H9 (cell line): ENCODE results near the gene TMED8. TPM values are rescaled to one million over a fixed set of nuclear protein-coding genes. Genes with fewer than 3 reads are reported as not detected.
"Not testable (repeated sequence)": the region's sequence is repeated elsewhere in the genome, so short reads cannot be mapped to it uniquely, and the experiment has no call there.

ENCODE experiments used
- DNase-seq: peaks from one replicate; pipeline ENCODE4 v3.0.0-alpha.2; 2017
- H2AFZ ChIP-seq: one replicate; pipeline ENCODE4 v1.6.1; 2013; ENCODE audit warnings: mild to moderate bottlenecking, low read length, control low read depth, moderate library complexity
- H2AK5ac ChIP-seq: 2 replicates; pipeline ENCODE4 v1.6.1; 2013; ENCODE audit warnings: low read length, control low read depth, mixed read lengths; ENCODE audit not compliant: insufficient read length
- H2BK120ac ChIP-seq: one replicate; pipeline ENCODE4 v1.6.1; 2013; ENCODE audit warnings: low read depth, mild to moderate bottlenecking, low read length, control low read depth, inconsistent platforms; ENCODE audit not compliant: poor library complexity, severe bottlenecking
- H2BK12ac ChIP-seq: 2 replicates; pipeline ENCODE4 v1.6.1; 2013; ENCODE audit warnings: low read length, control low read depth, mixed read lengths, low read depth; ENCODE audit not compliant: insufficient read length
- H2BK15ac ChIP-seq: 2 replicates; pipeline ENCODE4 v1.6.1; 2013; ENCODE audit warnings: low read depth, low read length, control low read depth
- H2BK20ac ChIP-seq: one replicate; pipeline ENCODE4 v1.6.1; 2013; ENCODE audit warnings: low read depth, mild to moderate bottlenecking, low read length, control low read depth, inconsistent platforms; ENCODE audit not compliant: poor library complexity, severe bottlenecking
- H2BK5ac ChIP-seq: 2 replicates; pipeline ENCODE4 v1.6.1; 2013; ENCODE audit warnings: low read length, control low read depth, mixed read lengths; ENCODE audit not compliant: insufficient read length
- H3K14ac ChIP-seq: 2 replicates; pipeline ENCODE4 v1.6.1; 2013; ENCODE audit warnings: low read length, control low read depth; ENCODE audit not compliant: insufficient read depth
- H3K18ac ChIP-seq: 2 replicates; pipeline ENCODE4 v1.6.1; 2013; ENCODE audit warnings: low read depth, mild to moderate bottlenecking, mixed read lengths, low read length, control low read depth; ENCODE audit not compliant: insufficient read length
- H3K23ac ChIP-seq: 2 replicates; pipeline ENCODE4 v1.6.1; 2013; ENCODE audit warnings: low read length, control low read depth, mixed read lengths, low read depth; ENCODE audit not compliant: insufficient read length
- H3K23me2 ChIP-seq: 2 replicates; pipeline ENCODE4 v1.6.1; 2013; ENCODE audit warnings: low read depth, mild to moderate bottlenecking, mixed read lengths, low read length, control low read depth; ENCODE audit not compliant: insufficient read length, poor library complexity, severe bottlenecking
- H3K27ac ChIP-seq: 2 replicates; pipeline ENCODE4 v1.5.1; 2013; ENCODE audit warnings: low read length, control low read depth, mixed read lengths, low read depth; ENCODE audit not compliant: insufficient read length
- H3K27me3 ChIP-seq: 2 replicates; pipeline ENCODE4 v1.6.1; 2013; ENCODE audit warnings: low read length, control low read depth, inconsistent platforms; ENCODE audit not compliant: insufficient read depth
- H3K4ac ChIP-seq: 2 replicates; pipeline ENCODE4 v1.6.1; 2013; ENCODE audit warnings: low read depth, mild to moderate bottlenecking, control low read depth, inconsistent platforms, low read length, moderate library complexity
- H3K4me1 ChIP-seq: 2 replicates; pipeline ENCODE4 v1.6.1; 2013; ENCODE audit warnings: low read length, control low read depth, inconsistent platforms; ENCODE audit not compliant: insufficient read depth
- H3K4me2 ChIP-seq: 2 replicates; pipeline ENCODE4 v1.6.1; 2013; ENCODE audit warnings: low read length, control low read depth, mixed read lengths; ENCODE audit not compliant: insufficient read length, insufficient read depth
- H3K56ac ChIP-seq: 2 replicates; pipeline ENCODE4 v1.6.1; 2013; ENCODE audit warnings: low read depth, mild to moderate bottlenecking, mixed read lengths, low read length, control low read depth; ENCODE audit not compliant: insufficient read length
- H3K79me1 ChIP-seq: 2 replicates; pipeline ENCODE4 v1.6.1; 2013; ENCODE audit warnings: low read depth, mild to moderate bottlenecking, moderate library complexity, low read length, control low read depth, inconsistent platforms; ENCODE audit not compliant: insufficient read depth, poor library complexity, severe bottlenecking
- H3K79me2 ChIP-seq: 2 replicates; pipeline ENCODE4 v1.6.1; 2013; ENCODE audit warnings: low read length, control low read depth, inconsistent platforms; ENCODE audit not compliant: insufficient read depth
- H3K9ac ChIP-seq: 2 replicates; pipeline ENCODE4 v1.6.1; 2013; ENCODE audit warnings: low read length, control low read depth, mixed read lengths; ENCODE audit not compliant: insufficient read length; ENCODE audit errors: extremely low read depth
- H3K9me3 ChIP-seq: one replicate; pipeline ENCODE4 v1.6.1; 2013; ENCODE audit warnings: low read depth, low read length, inconsistent platforms; ENCODE audit not compliant: control insufficient read depth
- H3T11ph ChIP-seq: one replicate; pipeline ENCODE4 v1.6.1; 2013; ENCODE audit warnings: mild to moderate bottlenecking, low read length, control low read depth, inconsistent platforms
- H4K20me1 ChIP-seq: one replicate; pipeline ENCODE4 v1.6.1; 2013; ENCODE audit not compliant: control insufficient read depth, insufficient read length, insufficient read depth
- H4K5ac ChIP-seq: 2 replicates; pipeline ENCODE4 v1.6.1; 2013; ENCODE audit warnings: low read depth, mild to moderate bottlenecking, mixed read lengths, low read length, control low read depth; ENCODE audit not compliant: insufficient read length
- H4K8ac ChIP-seq: replicated peaks from 2 replicates; pipeline ENCODE4 v1.6.1; 2013; ENCODE audit warnings: low read length, control low read depth, mixed read lengths, low read depth; ENCODE audit not compliant: insufficient read length
- H4K91ac ChIP-seq: 2 replicates; pipeline ENCODE4 v1.6.1; 2013; ENCODE audit warnings: low read depth, mild to moderate bottlenecking, moderate library complexity, mixed read lengths, low read length, control low read depth; ENCODE audit not compliant: insufficient read length
- H3K27ac Mint-ChIP-seq, 3 experiments: 2 replicates in 2 of 3; 3 replicates in 1 of 3; pipeline ENCODE4 v1.8.0; 2020 to 2021; ENCODE audit warnings: mixed read lengths in 3 of 3, mild to moderate bottlenecking in 1 of 3, moderate library complexity in 1 of 3
- H3K27me3 Mint-ChIP-seq: 2 replicates; pipeline ENCODE4 v1.8.0; 2021; ENCODE audit warnings: low read depth, mild to moderate bottlenecking, moderate library complexity, mixed read lengths
- H3K36me3 Mint-ChIP-seq, 3 experiments: 2 replicates in 2 of 3; 3 replicates in 1 of 3; pipeline ENCODE4 v1.8.0; 2020 to 2021; ENCODE audit warnings: low read depth in 3 of 3, mixed read lengths in 3 of 3; ENCODE audit not compliant: insufficient read depth in 1 of 3
- H3K4me1 Mint-ChIP-seq, 2 experiments: 2 replicates each; pipeline ENCODE4 v1.8.0; 2020; ENCODE audit warnings: mixed read lengths in 2 of 2
- H3K4me3 Mint-ChIP-seq, 2 experiments: 2 replicates in 1 of 2; 3 replicates in 1 of 2; pipeline ENCODE4 v1.8.0; 2020 to 2021; ENCODE audit warnings: mild to moderate bottlenecking in 2 of 2, mixed read lengths in 2 of 2, moderate library complexity in 1 of 2
- H3K9me3 Mint-ChIP-seq, 2 experiments: 2 replicates in 1 of 2; 3 replicates in 1 of 2; pipeline ENCODE4 v1.8.0; 2020; ENCODE audit warnings: mild to moderate bottlenecking in 2 of 2, mixed read lengths in 2 of 2, moderate library complexity in 1 of 2
- CTCF ChIP-seq: fragments of 200-600 bp; sonication (generic); conservative IDR thresholded peaks from 3 replicates; pipeline ENCODE4 v1.8.0; 2021; ENCODE audit warnings: antibody characterized with exemption, mild to moderate bottlenecking
- WGBS: extraction: QIAGEN DNeasy Blood & Tissue Kit; methylation state at CpG from one replicate; pipeline ENCODE4 v1.1.7; 2013; ENCODE audit warnings: missing lambda C conversion rate, low lambda C conversion rate, mixed read lengths; ENCODE audit not compliant: insufficient read length; ENCODE audit errors: extremely low coverage; 5-methylcytosine and 5-hydroxymethylcytosine counted together
- total RNA-seq: library from RNA; stranded (reverse); gene quantifications from 2 replicates; pipeline ENCODE4 v1.2.1, GENCODE V29; 2021

TMED8 gene
- total RNA-seq, 1 experiment from 2014 or later: 9.5 TPM

DNA sequence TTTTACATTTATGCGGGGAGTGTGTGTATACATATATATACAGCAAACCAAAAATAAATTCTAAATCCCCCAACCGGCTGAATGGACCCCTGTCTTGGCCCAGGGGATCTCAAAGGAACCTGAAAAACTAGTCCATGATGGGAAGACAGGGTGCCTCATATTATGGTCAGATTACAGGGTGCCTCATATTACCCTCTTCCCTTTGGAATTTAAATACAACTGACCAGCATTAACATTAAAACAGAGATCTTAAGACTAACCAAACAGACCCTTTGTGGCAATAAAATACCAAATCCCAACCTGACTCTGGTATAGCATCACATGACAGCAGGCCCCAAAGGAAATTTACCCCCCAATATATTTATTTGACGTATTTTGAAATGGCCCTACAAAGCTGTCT is 39.0 kb downstream of the TMED8 start:
- H4K8ac ChIP-seq: no peak overlapping the region
- Mint-ChIP-seq H3K4me1 (peaks cover 61 to 71% of the 10 kb centered on the region in 2 experiments), H3K9me3 (no peaks in the 10 kb centered on the region), H3K27ac (peak overlapping the region; percentile 62 to 99 (median 91)), H3K4me3 (peak overlapping the region; percentile 19 to 52; a peak in 2 of 5 replicates), H3K36me3 (peaks cover 14 to 23% (median 17%) of the 10 kb centered on the region in 3 experiments), H3K27me3 (no peaks in the 10 kb centered on the region)
- H2BK20ac ChIP-seq: no peak overlapping the region
- H3K27ac ChIP-seq: no peak overlapping the region
- no peak overlapping the region for H4K5ac ChIP-seq
- H3K23me2 ChIP-seq: no peaks in the 10 kb centered on the region
- no peaks in the 10 kb centered on the region for H3K79me2 ChIP-seq
- H4K20me1 ChIP-seq: no peaks in the 10 kb centered on the region
- H2AK5ac ChIP-seq: no peak overlapping the region
- no CpG with 5 or more reads among the region's 3 CpGs for WGBS
- H3T11ph ChIP-seq: no peak overlapping the region
- H4K91ac ChIP-seq: no peak overlapping the region
- no peak for TF ChIP-seq CTCF
- no peaks in the 10 kb centered on the region for H3K9me3 ChIP-seq
- no peak overlapping the region for H3K9ac ChIP-seq
- no peak overlapping the region for H2BK12ac ChIP-seq
- no peak overlapping the region for H3K23ac ChIP-seq
- no peak for DNase-seq
- no peak overlapping the region for H2BK15ac ChIP-seq
- H3K4ac ChIP-seq: no peak overlapping the region
- H3K4me1 ChIP-seq: peaks cover 12% of the 10 kb centered on the region; the same call in 1 of the 2 replicates
- H2BK120ac ChIP-seq: no peak overlapping the region
- H3K79me1 ChIP-seq: no peaks in the 10 kb centered on the region
- H3K27me3 ChIP-seq: no peaks in the 10 kb centered on the region
- H3K14ac ChIP-seq: no peak overlapping the region
- H3K56ac ChIP-seq: no peak overlapping the region
- H2BK5ac ChIP-seq: no peak overlapping the region
- no peak overlapping the region for H2AFZ ChIP-seq
- H3K4me2 ChIP-seq: peak overlapping the region; percentile 12
- no peak overlapping the region for H3K18ac ChIP-seq

DNA sequence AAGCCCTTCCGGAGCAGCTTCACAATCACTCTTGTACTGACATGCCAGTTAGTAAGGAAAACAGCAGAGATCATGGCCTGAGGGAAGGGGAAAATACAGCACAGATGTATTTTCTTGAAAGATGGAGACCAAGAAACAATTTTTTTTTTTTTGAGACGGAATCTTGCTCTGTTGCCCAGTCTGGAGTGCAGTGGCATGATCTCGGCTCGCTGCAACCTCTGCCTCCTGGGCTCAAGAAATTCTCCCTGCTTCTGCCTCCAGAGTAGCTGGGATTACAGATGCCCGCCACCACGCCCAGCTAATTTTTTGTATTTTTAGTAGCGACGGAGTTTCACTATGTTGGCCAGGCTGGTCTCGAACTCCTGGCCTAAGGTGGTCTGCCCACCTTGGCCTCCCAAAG is 39.6 kb downstream of the TMED8 start:
- Mint-ChIP-seq H3K36me3 (peaks cover 12 to 20% (median 14%) of the 10 kb centered on the region in 3 experiments), H3K4me3 (0 out of 5 replicates have a peak overlapping the region, but pooled peaks of 1 of the 2 experiments have one; percentile 7), H3K27ac (peak overlapping the region; percentile 62 to 99 (median 91); a peak in 6 of 7 replicates), H3K4me1 (peaks cover 55 to 65% of the 10 kb centered on the region in 2 experiments)
- not testable (repeated sequence) for H4K20me1 ChIP-seq, H2BK120ac ChIP-seq, H3K27ac ChIP-seq, H2BK5ac ChIP-seq, H3K27me3 ChIP-seq, H4K8ac ChIP-seq, H3K14ac ChIP-seq, H3K18ac ChIP-seq, H2AFZ ChIP-seq, H3K4ac ChIP-seq, H3K9me3 ChIP-seq, H2BK15ac ChIP-seq, H4K91ac ChIP-seq, H3K27me3 Mint-ChIP-seq, H3K9me3 Mint-ChIP-seq, H3K56ac ChIP-seq, H3K23me2 ChIP-seq, H3T11ph ChIP-seq, H2BK20ac ChIP-seq, H2AK5ac ChIP-seq, H3K79me1 ChIP-seq, H3K9ac ChIP-seq, H3K23ac ChIP-seq, H3K4me2 ChIP-seq, H4K5ac ChIP-seq, H2BK12ac ChIP-seq, H3K79me2 ChIP-seq, DNase-seq
- H3K4me1 ChIP-seq: peaks cover 12% of the 10 kb centered on the region; the same call in 1 of the 2 replicates
- no CpG with 5 or more reads among the region's 9 CpGs for WGBS
